Neural cell (in vitro differentiated cells): Measurements from ENCODE around the gene ROM1. TPM values are rescaled to one million over a fixed set of nuclear protein-coding genes. Genes with fewer than 3 reads are reported as not detected.

Source experiments
- H2AFZ ChIP-seq: fragments of 200-600, 300-800 bp; sonication (generic), shearing (Covaris generic); 2 replicates; pipeline ENCODE4 v1.6.0; 2014; ENCODE audit warnings: low read depth, mild to moderate bottlenecking, antibody characterized with exemption, low read length, moderate library complexity
- H3F3A ChIP-seq: fragments of 200-600 bp; shearing (Covaris generic); 2 replicates; pipeline ENCODE4 v1.6.1; 2016; ENCODE audit warnings: mild to moderate bottlenecking, moderate library complexity, mixed read lengths, antibody characterized with exemption, low read length; ENCODE audit not compliant: insufficient read depth, poor library complexity, severe bottlenecking
- H3K27ac ChIP-seq: fragments of 200-600, 300-800 bp; sonication (generic), shearing (Covaris generic); 2 replicates; pipeline ENCODE4 v1.5.1; 2014; ENCODE audit warnings: mild to moderate bottlenecking, low read length, moderate library complexity
- H3K27me3 ChIP-seq: fragments of 300-800, 200-600 bp; sonication (generic), shearing (Covaris generic); 2 replicates; pipeline ENCODE4 v1.6.0; 2014; ENCODE audit warnings: mild to moderate bottlenecking, low read depth, low read length, moderate library complexity; ENCODE audit not compliant: insufficient read depth
- H3K36me3 ChIP-seq: fragments of 300-800, 200-600 bp; sonication (generic), shearing (Covaris generic); 2 replicates; pipeline ENCODE4 v1.5.1; 2014; ENCODE audit warnings: mild to moderate bottlenecking, antibody characterized with exemption, low read length, moderate library complexity; ENCODE audit not compliant: insufficient read depth
- H3K4me2 ChIP-seq: fragments of 300-800, 200-600 bp; sonication (generic), shearing (Covaris generic); 2 replicates; pipeline ENCODE4 v1.6.0; 2014; ENCODE audit warnings: mild to moderate bottlenecking, low read length
- H3K4me3 ChIP-seq: fragments of 300-800, 200-600 bp; sonication (generic), shearing (Covaris generic); 2 replicates; pipeline ENCODE4 v1.5.1; 2014; ENCODE audit warnings: mild to moderate bottlenecking, low read length, moderate library complexity
- H3K79me2 ChIP-seq: fragments of 200-600 bp; shearing (Covaris generic); replicated peaks from 2 replicates; pipeline ENCODE4 v1.6.0; 2014; ENCODE audit warnings: mild to moderate bottlenecking, low read length, moderate library complexity; ENCODE audit not compliant: insufficient read depth
- H3K9ac ChIP-seq: fragments of 300-800, 200-600 bp; sonication (generic), shearing (Covaris generic); 2 replicates; pipeline ENCODE4 v1.6.1; 2016; ENCODE audit warnings: mild to moderate bottlenecking, low read length, mixed read lengths
- H3K9me2 ChIP-seq: fragments of 200-600 bp; shearing (Covaris generic); 2 replicates; pipeline ENCODE4 v1.6.1; 2016; ENCODE audit warnings: mild to moderate bottlenecking, low read length, mixed read lengths; ENCODE audit not compliant: insufficient read depth
- H3K9me3 ChIP-seq: fragments of 200-600, 300-800 bp; sonication (generic), shearing (Covaris generic); 2 replicates; pipeline ENCODE4 v1.6.1; 2016; ENCODE audit warnings: mild to moderate bottlenecking, mixed run types, low read length, moderate library complexity, mixed read lengths
- H4K20me1 ChIP-seq: fragments of 200-600 bp; shearing (Covaris generic); 2 replicates; pipeline ENCODE4 v1.6.1; 2016; ENCODE audit warnings: mild to moderate bottlenecking, mixed run types; ENCODE audit not compliant: insufficient read depth
- EP300 ChIP-seq: fragments of 450-650 bp; conservative IDR thresholded peaks from 2 replicates; pipeline ENCODE4 v1.6.1; 2014; ENCODE audit warnings: antibody characterized with exemption, mild to moderate bottlenecking, moderate library complexity; ENCODE audit not compliant: poor library complexity, severe bottlenecking
- EZH2 ChIP-seq: fragments of 200-600, 300-800 bp; shearing (Covaris generic), sonication (generic); IDR thresholded peaks from 2 replicates; pipeline ENCODE4 v1.6.1; 2014; ENCODE audit warnings: antibody characterized with exemption, low read length, borderline replicate concordance, mild to moderate bottlenecking; ENCODE audit not compliant: insufficient read depth, poor library complexity, severe bottlenecking
- MXI1 ChIP-seq: fragments of 450-650 bp; conservative IDR thresholded peaks from 2 replicates; pipeline ENCODE4 v1.6.1; 2014; ENCODE audit warnings: antibody characterized with exemption, mild to moderate bottlenecking; ENCODE audit not compliant: poor library complexity, severe bottlenecking
- POLR2AphosphoS5 ChIP-seq: IDR thresholded peaks from 2 replicates; pipeline ENCODE4 v1.6.1; 2012
- RAD21 ChIP-seq: fragments of 450-650 bp; conservative IDR thresholded peaks from 2 replicates; pipeline ENCODE4 v1.6.1; 2014; ENCODE audit warnings: antibody characterized with exemption, mild to moderate bottlenecking, moderate library complexity
- REST ChIP-seq: IDR thresholded peaks from 2 replicates; pipeline ENCODE4 v1.6.1; 2012; ENCODE audit warnings: borderline replicate concordance
- SMC3 ChIP-seq: fragments of 450-650 bp; conservative IDR thresholded peaks from 2 replicates; pipeline ENCODE4 v1.6.1; 2014; ENCODE audit warnings: antibody characterized with exemption, mild to moderate bottlenecking, moderate library complexity; ENCODE audit not compliant: poor library complexity
- TAF1 ChIP-seq: IDR thresholded peaks from 2 replicates; pipeline ENCODE4 v1.6.1; 2012; ENCODE audit warnings: low read depth
- polyA plus RNA-seq: library from polyadenylated mRNA; depleted of rRNA; stranded (reverse); fragments of >200 nt; gene quantifications from 2 replicates; pipeline ENCODE4 v1.2.3, GENCODE V29; 2014
- TF ChIP-seq, protein P1 (sequence below): fragments of 450-650 bp; IDR thresholded peaks from 2 replicates; pipeline ENCODE4 v1.5.1; 2014; ENCODE audit warnings: antibody characterized with exemption, mild to moderate bottlenecking, moderate library complexity; ENCODE audit not compliant: poor library complexity, severe bottlenecking

The ROM1 gene
- polyA plus RNA-seq, 1 donor from 2014 or later: 0.31 TPM

GRCh38 chr11:62621027-62621566 is 8.0 kb downstream of the ROM1 start:
- TF ChIP-seq RAD21 (no peak), REST (no peak), POLR2AphosphoS5 (no peak), MXI1 (no peak), EP300 (no peak), SMC3 (no peak), EZH2 (no peak), TAF1 (no peak)
- TF ChIP-seq, protein P1, sequence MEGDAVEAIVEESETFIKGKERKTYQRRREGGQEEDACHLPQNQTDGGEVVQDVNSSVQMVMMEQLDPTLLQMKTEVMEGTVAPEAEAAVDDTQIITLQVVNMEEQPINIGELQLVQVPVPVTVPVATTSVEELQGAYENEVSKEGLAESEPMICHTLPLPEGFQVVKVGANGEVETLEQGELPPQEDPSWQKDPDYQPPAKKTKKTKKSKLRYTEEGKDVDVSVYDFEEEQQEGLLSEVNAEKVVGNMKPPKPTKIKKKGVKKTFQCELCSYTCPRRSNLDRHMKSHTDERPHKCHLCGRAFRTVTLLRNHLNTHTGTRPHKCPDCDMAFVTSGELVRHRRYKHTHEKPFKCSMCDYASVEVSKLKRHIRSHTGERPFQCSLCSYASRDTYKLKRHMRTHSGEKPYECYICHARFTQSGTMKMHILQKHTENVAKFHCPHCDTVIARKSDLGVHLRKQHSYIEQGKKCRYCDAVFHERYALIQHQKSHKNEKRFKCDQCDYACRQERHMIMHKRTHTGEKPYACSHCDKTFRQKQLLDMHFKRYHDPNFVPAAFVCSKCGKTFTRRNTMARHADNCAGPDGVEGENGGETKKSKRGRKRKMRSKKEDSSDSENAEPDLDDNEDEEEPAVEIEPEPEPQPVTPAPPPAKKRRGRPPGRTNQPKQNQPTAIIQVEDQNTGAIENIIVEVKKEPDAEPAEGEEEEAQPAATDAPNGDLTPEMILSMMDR: no peak
- Histone ChIP-seq H4K20me1 (no peaks in the 10 kb centered on the region), H3K27me3 (no peaks in the 10 kb centered on the region), H3K36me3 (no peaks in the 10 kb centered on the region), H3K9me2 (no peaks in the 10 kb centered on the region), H3F3A (peaks cover 6% of the 10 kb centered on the region), H3K27ac (peak overlapping the region; percentile 78), H3K4me2 (peak overlapping the region; percentile 87), H3K4me3 (peak overlapping the region; percentile 81), H3K9ac (peak overlapping the region; percentile 93), H2AFZ (peak overlapping the region; percentile 54), H3K79me2 (peaks cover 8% of the 10 kb centered on the region), H3K9me3 (no peaks in the 10 kb centered on the region)

DNA sequence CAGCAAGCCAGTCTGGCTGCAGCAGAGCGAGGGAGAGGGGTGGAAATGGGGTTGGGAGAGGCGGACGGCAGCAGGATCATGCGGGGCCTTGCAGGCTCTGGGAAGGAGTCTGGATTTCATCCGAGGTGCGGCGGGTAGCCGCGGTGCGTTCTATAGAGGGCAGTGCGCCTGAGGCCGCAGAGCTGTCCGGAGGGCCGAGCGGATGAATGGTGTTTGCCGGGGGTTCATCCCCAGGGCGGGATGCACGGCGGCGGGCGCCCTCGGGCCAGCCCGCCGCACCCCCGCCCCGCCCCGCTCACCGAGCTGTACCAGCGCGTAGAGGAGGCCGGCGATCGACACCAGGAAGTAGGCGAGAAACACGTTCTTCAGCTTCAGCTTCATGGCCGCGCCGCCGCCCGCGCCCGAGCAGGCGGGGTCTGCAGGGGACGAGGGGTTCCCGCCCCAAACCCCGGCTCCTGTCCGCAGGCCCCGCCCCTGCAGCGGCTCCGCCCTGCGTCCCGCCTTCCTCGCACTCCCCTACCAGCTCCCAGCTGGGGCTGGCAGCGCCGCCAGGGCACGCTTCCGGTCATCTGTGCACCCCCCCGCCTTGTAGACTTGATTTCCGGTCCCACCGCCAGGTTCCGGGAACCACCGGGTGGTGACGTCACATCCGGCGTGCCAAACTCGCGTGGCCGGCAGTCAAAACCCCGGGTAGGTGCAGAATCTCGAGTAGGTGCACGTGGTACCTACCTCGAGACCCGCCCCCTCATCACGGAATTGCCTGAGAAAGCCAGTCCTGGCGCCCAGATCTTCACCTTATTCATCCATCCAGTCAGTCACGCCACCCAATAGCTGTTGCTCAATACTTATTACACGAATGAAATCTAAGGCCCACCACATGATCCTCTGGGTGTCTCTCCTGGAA is 8.8 kb downstream of the ROM1 start, which contains the start of gene B3GAT3:
TSS of gene B3GAT3 (minus strand) at position 420 of the 904 bp plus-strand sequence. CDS start at position 381, 39 bp downstream.
- no peaks in the 10 kb centered on the region for H3K9me3 ChIP-seq
- H3K9me2 ChIP-seq: no peaks in the 10 kb centered on the region
- H3K4me3 ChIP-seq: peak within 1 kb of the TSS; percentile 81
- H3K79me2 ChIP-seq: peaks cover 8% of the 10 kb centered on the region
- TF ChIP-seq EZH2: no peak
- TF ChIP-seq TAF1: no peak
- TF ChIP-seq SMC3: no peak
- TF ChIP-seq, protein P1: no peak
- TF ChIP-seq POLR2AphosphoS5: peak; percentile 85
- TF ChIP-seq MXI1: peak; percentile 96
- TF ChIP-seq REST: peak; percentile 16
- no peak for TF ChIP-seq RAD21
- no peak for TF ChIP-seq EP300
- peaks cover 6% of the 10 kb centered on the region for H3F3A ChIP-seq
- H3K27ac ChIP-seq: peak within 1 kb of the TSS; percentile 78
- no peaks in the 10 kb centered on the region for H3K36me3 ChIP-seq
- peak within 1 kb of the TSS; percentile 87 for H3K4me2 ChIP-seq
- H4K20me1 ChIP-seq: no peaks in the 10 kb centered on the region
- H2AFZ ChIP-seq: peak within 1 kb of the TSS; percentile 54
- no peaks in the 10 kb centered on the region for H3K27me3 ChIP-seq
- peak within 1 kb of the TSS; percentile 93 for H3K9ac ChIP-seq
